NCI-H1092 treated with DMSO at 0.1 percent for 48 hours (cell line): ENCODE results near the gene IFI44L.

Source experiments
- DNase-seq: peaks from one replicate; lab custom pipeline; 2025; lab: John Stamatoyannopoulos, UW

The IFI44L gene

GRCh38 chr1:78688697-78689096 lies 68.4 kb downstream of the IFI44L start:
- DNase-seq, result no peak

GRCh38 chr1:78690516-78690915 lies 70.3 kb downstream of the IFI44L start:
- DNase-seq, result no peak

GRCh38 chr1:78691995-78692747 lies 71.9 kb downstream of the IFI44L start:
- no peak for DNase-seq
